Right lobe of liver (tissue), 6 donors: Measurements from ENCODE around the gene GPATCH1. TPM values are rescaled to one million over a fixed set of nuclear protein-coding genes. Genes with fewer than 3 reads are reported as not detected.
"Not testable (repeated sequence)": the region's sequence is repeated elsewhere in the genome, so short reads cannot be mapped to it uniquely, and the experiment has no call there.

Experiments used
- ATAC-seq, 4 donors: fragments of 200-7000 bp; cut with Tn5 transposase; one replicate each; pipeline ENCODE4 v1.9.1; 2020; ENCODE audit warnings: mild to moderate bottlenecking in 4 of 4, moderate library complexity in 4 of 4
- DNase-seq, 3 donors: peaks; one replicate each; pipeline ENCODE4 v3.0.0-alpha.2; 2020
- H3K27ac ChIP-seq, 3 donors: fragments of 200-600 bp; one replicate each; pipeline ENCODE4 v1.8.0; 2022
- H3K27me3 ChIP-seq, 2 donors: fragments of 200-600 bp; one replicate each; pipeline ENCODE4 v1.8.0; 2022
- H3K36me3 ChIP-seq, 4 donors: fragments of 200-600 bp; sonication (generic) in 1 of 4; one replicate each; pipeline versions ENCODE4 v1.5.1 to v1.8.0; 2017 to 2022; ENCODE audit warnings: control low read depth in 1 of 4
- H3K4me1 ChIP-seq, 4 donors: fragments of 200-600 bp; sonication (generic) in 1 of 4; one replicate each; pipeline versions ENCODE4 v1.5.1 to v1.8.0; 2017 to 2022; ENCODE audit warnings: control low read depth in 1 of 4
- H3K4me3 ChIP-seq, 3 donors: fragments of 200-600 bp; one replicate each; pipeline ENCODE4 v1.8.0; 2022
- H3K9me3 ChIP-seq, 4 donors: fragments of 200-600 bp; sonication (generic) in 1 of 4; one replicate each; pipeline versions ENCODE4 v1.5.1 to v1.8.0; 2017 to 2022; ENCODE audit warnings: control low read depth in 1 of 4
- CTCF ChIP-seq, 4 donors: fragments of 200-600 bp in 3 of 4; fragments of 450-650 bp in 1 of 4; IDR thresholded peaks; one replicate each; pipeline versions ENCODE4 v1.5.1 to v1.8.0; 2016 to 2022; ENCODE audit warnings: antibody characterized with exemption in 4 of 4, mild to moderate bottlenecking in 2 of 4
- POLR2A ChIP-seq: fragments of 450-650 bp; IDR thresholded peaks from one replicate; pipeline ENCODE4 v1.6.1; 2017; ENCODE audit warnings: antibody characterized with exemption, mild to moderate bottlenecking
- WGBS: methylation state at CpG from one replicate; pipeline ENCODE4 v1.1.6; 2018; ENCODE audit warnings: low coverage, low lambda C conversion rate; ENCODE audit not compliant: insufficient coverage; ENCODE audit errors: missing lambda C conversion rate; 5-methylcytosine and 5-hydroxymethylcytosine counted together
- intact Hi-C, 2 donors: fragments of 100-400 bp; cut with DNase I; formaldehyde crosslinking; loops; one replicate each; pipeline versions ENCODE4 v1.11.2 to v1.14.1; 2022
- total RNA-seq, 6 experiments: library from RNA; depleted of rRNA in 2 of 6; stranded (reverse); fragments of >200 nt in 2 of 6; fragmentation: NEBNext Ultra II Directional in 3 of 6; extraction: Animal tissue kit (Norgen Biotek cat#: 25700) in 3 of 6; gene quantifications; one replicate each; pipeline versions ENCODE4 v1.1.0 to v1.2.4, GENCODE V29; 2016 to 2023
- donor health status: DM: no; HTN: yes; CAD: no.
- donor health status: DM: no; HTN: no; CAD: no.
- donor health status: DM: no; HTN: no; CAD: no.
- donor health status: DM: no; HTN: yes; CAD: no.
- donor health status: DM: no; HTN: yes; CAD: no.

The GPATCH1 gene
- total RNA-seq, 6 experiments from 2014 or later, result 2.5 to 3.9 (median 3.1) TPM

GRCh38 chr19:33147538-33147937, 66.6 kb downstream of the GPATCH1 start:
- no peaks in the 10 kb centered on the region for H3K9me3 ChIP-seq
- no peaks in the 10 kb centered on the region for H3K4me1 ChIP-seq
- intact Hi-C loops, result loop anchor here in 1 of 2 donors (5.0 kb wide), 1 partner anchor 35 kb away; no protein-coding TSS in a partner anchor
- WGBS, result 73% methylated on average over 4 of the region's 6 CpGs
- DNase-seq (no peak), ATAC-seq (no peak)
- H3K27ac ChIP-seq, result no peak overlapping the region
- H3K36me3 ChIP-seq, result no peaks in the 10 kb centered on the region
- no peaks in the 10 kb centered on the region for H3K27me3 ChIP-seq
- no peak overlapping the region for H3K4me3 ChIP-seq
- TF ChIP-seq CTCF (IDR thresholded peaks at IDR 0.05) (no peak), POLR2A (no peak)

- TF ChIP-seq POLR2A, result no peak
- TF ChIP-seq CTCF (IDR thresholded peaks at IDR 0.05), result no peak
- ATAC-seq, result peak in 1 of 4 donors; percentile 32
- H3K9me3 ChIP-seq, result no peaks in the 10 kb centered on the region
- no peak overlapping the region for H3K27ac ChIP-seq
- H3K4me1 ChIP-seq, result no peaks in the 10 kb centered on the region
- no peaks in the 10 kb centered on the region for H3K27me3 ChIP-seq
- no peaks in the 10 kb centered on the region for H3K36me3 ChIP-seq
- no peak overlapping the region for H3K4me3 ChIP-seq
- intact Hi-C loops, result no loop called here
- DNase-seq, result no peak
- 55% methylated on average over 5 of the region's 14 CpGs for WGBS
These were observed 70.0 kb downstream of the GPATCH1 start for GRCh38 chr19:33150852-33151518.

DNA sequence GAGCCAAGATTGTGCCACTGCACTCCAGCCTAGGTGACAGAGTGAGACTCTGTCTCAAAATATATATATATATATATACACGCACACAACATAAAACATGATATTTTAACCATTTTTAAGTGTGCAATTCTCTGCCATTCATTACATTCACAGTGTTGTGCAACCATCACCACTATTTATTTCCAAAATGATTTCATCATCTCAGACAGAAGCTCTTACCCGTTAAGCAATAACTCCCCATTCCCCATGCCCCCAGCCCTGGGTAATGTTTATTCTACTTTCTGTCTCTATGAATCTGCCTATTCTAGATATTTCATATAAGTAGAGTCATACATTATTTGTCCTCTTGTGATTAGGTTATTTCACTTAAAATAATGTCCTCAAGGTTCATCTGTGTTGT, 71.2 kb downstream of the GPATCH1 start:
- TF ChIP-seq POLR2A (no peak), CTCF (IDR thresholded peaks at IDR 0.05) (no peak)
- H3K4me1 ChIP-seq, result no peaks in the 10 kb centered on the region
- H3K27me3 ChIP-seq, result no peaks in the 10 kb centered on the region
- H3K36me3 ChIP-seq, result no peaks in the 10 kb centered on the region
- H3K27ac ChIP-seq, result no peak overlapping the region
- no peak overlapping the region for H3K4me3 ChIP-seq
- no peaks in the 10 kb centered on the region for H3K9me3 ChIP-seq
- 0% methylated on average over 2 of the region's 2 CpGs for WGBS
- intact Hi-C loops, result no loop called here
- DNase-seq, result no peak
- peak in 2 of 4 donors; percentile 76 to 90 for ATAC-seq

GRCh38 chr19:33152625-33153024, 71.6 kb downstream of the GPATCH1 start:
- ATAC-seq, H3K27ac ChIP-seq: not testable (repeated sequence)

GRCh38 chr19:33154313-33154712, 73.3 kb downstream of the GPATCH1 start:
- 84% methylated on average over 6 of the region's 6 CpGs for WGBS
- intact Hi-C loops, DNase-seq, H3K27ac ChIP-seq, ATAC-seq, H3K4me3 ChIP-seq, H3K9me3 ChIP-seq, H3K36me3 ChIP-seq, H3K27me3 ChIP-seq: not testable (repeated sequence)
- peaks cover 0 to 14% (median 3%) of the 10 kb centered on the region in 4 donors for H3K4me1 ChIP-seq

More at GRCh38 chr19:33152625-33153024, 71.6 kb downstream of the GPATCH1 start:
- H3K36me3 ChIP-seq, H3K4me1 ChIP-seq, H3K4me3 ChIP-seq, H3K9me3 ChIP-seq, DNase-seq, H3K27me3 ChIP-seq, intact Hi-C loops: not testable (repeated sequence)
- 71% methylated on average over 3 of the region's 4 CpGs for WGBS
